ENCODE data around the gene HOXA13.

The HOXA13 gene

GRCh38 chr7:27199849-27200760, at the start of gene HOXA13:
TSS of gene HOXA13 (minus strand) at chr7:27200091. CDS start at chr7:27200077, 14 bp downstream.
- no peak for DNase-seq (ENCODE audit: low read depth)

- no peak for DNase-seq (ENCODE audit: low read depth)
Measured at GRCh38 chr7:27248911-27249723, 49.2 kb upstream of the HOXA13 start.

- no peak for DNase-seq (ENCODE audit: low read depth)
Measured at GRCh38 chr7:27248427-27248806, 48.5 kb upstream of the HOXA13 start.

- DNase-seq (ENCODE audit: low read depth) = no peak
Measured at GRCh38 chr7:27247452-27248426, 47.8 kb upstream of the HOXA13 start.

GRCh38 chr7:27247000-27247399, 47.1 kb upstream of the HOXA13 start:
- no peak for DNase-seq (ENCODE audit: low read depth)

- no peak for DNase-seq (ENCODE audit: low read depth)
Measured at GRCh38 chr7:27245798-27246691, 46.2 kb upstream of the HOXA13 start.

- DNase-seq (ENCODE audit: low read depth) = no peak
Measured at GRCh38 chr7:27245124-27245797, 45.4 kb upstream of the HOXA13 start.

- no peak for DNase-seq (ENCODE audit: low read depth)
Measured at GRCh38 chr7:27244488-27245123, 44.7 kb upstream of the HOXA13 start.

- DNase-seq (ENCODE audit: low read depth) = no peak
Measured at GRCh38 chr7:27243340-27244163, 43.7 kb upstream of the HOXA13 start.

GRCh38 chr7:27242555-27243339, 42.9 kb upstream of the HOXA13 start, which contains the start of gene EVX1:
TSS of gene EVX1 (plus strand) at chr7:27242802. CDS start at chr7:27243031, 229 bp downstream.
- DNase-seq (ENCODE audit: low read depth) = no peak

- no peak for DNase-seq (ENCODE audit: low read depth)
Measured at GRCh38 chr7:27242154-27242553, 42.3 kb upstream of the HOXA13 start.

GRCh38 chr7:27241189-27242056, 41.5 kb upstream of the HOXA13 start:
- DNase-seq (ENCODE audit: low read depth) = no peak

GRCh38 chr7:27240015-27240731, 40.3 kb upstream of the HOXA13 start:
- no peak for DNase-seq (ENCODE audit: low read depth)

GRCh38 chr7:27239387-27240014, 39.6 kb upstream of the HOXA13 start:
- DNase-seq (ENCODE audit: low read depth) = no peak

GRCh38 chr7:27238979-27239386, 39.1 kb upstream of the HOXA13 start:
- DNase-seq (ENCODE audit: low read depth) = no peak

All from stimulated activated CD8-positive, alpha-beta memory T cell treated with anti-CD3 and anti-CD28 coated beads, Interleukin-15, amount 100 ng/mL, for 1 hour (primary cell).